Ishikawa (cell line): ENCODE results near the gene LILRB4.

Experiments used
- CEBPB ChIP-seq: IDR thresholded peaks from 2 replicates; pipeline ENCODE4 v1.6.1; 2012
- CREB1 ChIP-seq: IDR thresholded peaks from 2 replicates; pipeline ENCODE4 v1.6.1; 2012; ENCODE audit warnings: low read depth
- EGR1 ChIP-seq: IDR thresholded peaks from 2 replicates; pipeline ENCODE4 v1.6.1; 2012
- EP300 ChIP-seq: IDR thresholded peaks from 2 replicates; pipeline ENCODE4 v1.6.1; 2012; ENCODE audit warnings: borderline replicate concordance
- FOXM1 ChIP-seq: IDR thresholded peaks from 2 replicates; pipeline ENCODE4 v1.6.1; 2012; ENCODE audit warnings: low read depth, borderline replicate concordance
- MAX ChIP-seq: IDR thresholded peaks from 2 replicates; pipeline ENCODE4 v1.6.1; 2012
- NFIC ChIP-seq: IDR thresholded peaks from 2 replicates; pipeline ENCODE4 v1.6.1; 2012
- RAD21 ChIP-seq: IDR thresholded peaks from 2 replicates; pipeline ENCODE4 v1.6.1; 2012; ENCODE audit warnings: low read depth
- REST ChIP-seq: IDR thresholded peaks from 2 replicates; pipeline ENCODE4 v1.6.1; 2012; ENCODE audit warnings: low read depth, mild to moderate bottlenecking
- TAF1 ChIP-seq: IDR thresholded peaks from 2 replicates; pipeline ENCODE4 v1.6.1; 2012; ENCODE audit warnings: low read depth, mild to moderate bottlenecking
- TCF12 ChIP-seq: IDR thresholded peaks from 2 replicates; pipeline ENCODE4 v1.6.1; 2012; ENCODE audit warnings: low read depth
- TEAD4 ChIP-seq: IDR thresholded peaks from 2 replicates; pipeline ENCODE4 v1.6.1; 2012
- YY1 ChIP-seq: IDR thresholded peaks from 2 replicates; pipeline ENCODE4 v1.6.1; 2012; ENCODE audit warnings: low read depth
- ZBTB7A ChIP-seq: IDR thresholded peaks from 2 replicates; pipeline ENCODE4 v1.6.1; 2012; ENCODE audit warnings: low read depth
- TF ChIP-seq, protein P1 (sequence below): IDR thresholded peaks from 2 replicates; pipeline ENCODE4 v1.6.1; 2012

LILRB4 gene

GRCh38 chr19:54653181-54653809 lies 9.5 kb upstream of the LILRB4 start:
- TF ChIP-seq CREB1: no peak
- peak; percentile 45 for TF ChIP-seq RAD21
- no peak for TF ChIP-seq MAX

DNA sequence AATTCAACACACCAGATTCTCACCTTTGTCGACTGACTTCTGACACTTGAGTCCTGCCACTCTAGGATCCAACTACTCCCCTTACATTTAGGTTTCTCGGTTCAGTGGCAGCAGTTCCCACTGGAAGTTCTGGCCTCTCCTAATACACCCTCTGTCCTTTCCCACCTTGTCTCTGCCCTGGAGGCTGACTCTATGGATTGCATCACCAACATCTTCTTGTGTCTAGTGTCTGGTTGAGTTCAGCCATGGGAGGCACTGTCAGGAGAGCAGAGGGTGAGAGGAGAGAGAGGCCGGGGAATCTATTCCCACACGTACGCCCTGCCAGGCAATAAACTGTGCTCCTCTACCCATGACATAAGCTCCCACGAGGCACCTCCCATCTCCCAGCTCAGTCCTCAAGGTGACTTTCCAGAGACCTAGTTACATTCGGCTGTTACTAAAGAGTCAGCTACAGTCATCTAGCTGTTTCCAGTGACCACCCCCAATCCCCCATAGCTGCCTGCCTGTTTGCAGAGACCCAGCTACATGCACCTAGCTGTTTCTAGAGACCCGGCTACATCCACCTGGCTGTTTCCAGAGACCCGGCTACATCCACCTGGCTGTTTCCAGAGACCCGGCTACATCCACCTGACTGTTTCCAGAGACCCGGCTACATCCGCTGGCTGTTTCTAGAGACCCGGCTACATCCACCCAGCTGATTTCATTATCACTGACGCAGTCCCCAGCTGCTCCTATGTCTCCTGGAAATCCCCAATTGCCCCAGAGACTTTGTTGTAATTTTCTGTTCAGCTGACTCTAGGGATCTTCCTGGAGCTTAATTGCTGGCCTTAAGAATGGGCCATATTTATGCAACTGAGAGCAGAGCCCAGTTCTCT lies 8.1 kb upstream of the LILRB4 start:
- TF ChIP-seq, protein P1, sequence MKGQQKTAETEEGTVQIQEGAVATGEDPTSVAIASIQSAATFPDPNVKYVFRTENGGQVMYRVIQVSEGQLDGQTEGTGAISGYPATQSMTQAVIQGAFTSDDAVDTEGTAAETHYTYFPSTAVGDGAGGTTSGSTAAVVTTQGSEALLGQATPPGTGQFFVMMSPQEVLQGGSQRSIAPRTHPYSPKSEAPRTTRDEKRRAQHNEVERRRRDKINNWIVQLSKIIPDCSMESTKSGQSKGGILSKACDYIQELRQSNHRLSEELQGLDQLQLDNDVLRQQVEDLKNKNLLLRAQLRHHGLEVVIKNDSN: peak; percentile 53; the same call in 1 of the 2 replicates
- TF ChIP-seq NFIC (no peak), MAX (no peak), TAF1 (no peak), CEBPB (no peak), EP300 (no peak), TEAD4 (no peak)

- no peak for TF ChIP-seq YY1
- no peak for TF ChIP-seq TEAD4
- no peak for TF ChIP-seq FOXM1
- no peak for TF ChIP-seq TCF12
- no peak for TF ChIP-seq RAD21
- no peak for TF ChIP-seq EP300
- no peak for TF ChIP-seq CREB1
- TF ChIP-seq, protein P1: no peak
Observed at GRCh38 chr19:54659300-54659699, 3.5 kb upstream of the LILRB4 start.

GRCh38 chr19:54660306-54660705 lies 2.5 kb upstream of the LILRB4 start:
- TF ChIP-seq TEAD4: no peak
- TF ChIP-seq RAD21: no peak
- TF ChIP-seq ZBTB7A: no peak
- no peak for TF ChIP-seq EP300
- TF ChIP-seq EGR1: no peak
- TF ChIP-seq FOXM1: no peak

- TF ChIP-seq FOXM1 (no peak), YY1 (no peak), CEBPB (no peak)
Observed at GRCh38 chr19:54660964-54661363, 1.8 kb upstream of the LILRB4 start.

- TF ChIP-seq REST: no peak
Observed at GRCh38 chr19:54661846-54662481, 821 bp upstream of the LILRB4 start.

DNA sequence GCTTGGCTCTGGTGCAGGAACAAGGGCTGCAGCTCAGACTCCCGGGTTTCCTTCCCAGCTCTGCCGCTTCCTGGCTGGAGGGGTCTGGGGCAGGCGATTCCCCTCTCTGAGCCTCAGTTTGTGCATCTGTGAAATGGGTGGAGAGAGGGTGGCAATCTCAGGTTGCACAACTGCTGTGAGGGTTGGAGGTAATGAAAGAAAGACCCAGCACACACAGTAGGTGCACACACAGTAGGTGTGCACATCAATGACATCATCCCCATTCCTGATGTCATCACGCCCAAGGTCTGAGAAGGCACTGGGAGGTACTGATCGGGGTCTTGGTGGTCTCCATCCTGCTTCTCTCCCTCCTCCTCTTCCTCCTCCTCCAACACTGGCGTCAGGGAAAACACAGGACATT lies 2.7 kb downstream of the LILRB4 start:
- TF ChIP-seq TAF1 (no peak), REST (no peak), ZBTB7A (no peak), TEAD4 (no peak), RAD21 (no peak), FOXM1 (no peak), CREB1 (no peak), TCF12 (no peak)
